ENCODE measurements around the gene SLN. TPM values are rescaled to one million over a fixed set of nuclear protein-coding genes. Genes with fewer than 3 reads are reported as not detected.

The SLN gene
- total and polyA plus RNA-seq, 9 of the 15 experiments (the other 6 are each of a cell fraction or from before 2014, with no cell fraction given) = not detected

- no peak for DNase-seq (ENCODE audit: extremely low read depth in 1 of 4, low spot score in 3 of 4)
- no peak for FAIRE-seq
- Histone ChIP-seq H3K9me3 (replicated peaks; ENCODE audit: control insufficient read depth, insufficient read depth, low read depth, low read length) (no peaks in the 10 kb centered on the region; the same call in 1 of the 2 replicates), H3K36me3 (ENCODE audit: control insufficient read depth, insufficient read depth, low read length) (no peaks in the 10 kb centered on the region), H3K27ac (ENCODE audit: extremely low read depth, low read depth, low read length) (no peak overlapping the region), H3K4me1 (replicated peaks in 1 of 2; ENCODE audit: control insufficient read depth in 2 of 2, insufficient read depth in 2 of 2, low read length in 2 of 2) (no peaks in the 10 kb centered on the region), H3K9ac (ENCODE audit: insufficient read depth in 1 of 2, low read depth in 2 of 2, low read length in 2 of 2) (no peak overlapping the region), H3K4me2 (ENCODE audit: insufficient read depth, low read length) (no peak overlapping the region), H3K79me2 (ENCODE audit: control insufficient read depth, insufficient read depth, low read length) (no peaks in the 10 kb centered on the region), H4K20me1 (replicated peaks; ENCODE audit: control insufficient read depth, insufficient read depth, low read length) (no peaks in the 10 kb centered on the region), H2AFZ (ENCODE audit: low read depth, low read length) (no peak overlapping the region), H3K27me3 (ENCODE audit: control insufficient read depth in 2 of 2, insufficient read depth in 2 of 2, low read length in 2 of 2) (peaks cover under 1 to 5% of the 10 kb centered on the region in 2 experiments; a peak in 1 of 5 replicates), H3K4me3 (no peak overlapping the region), H3K9me1 (ENCODE audit: control insufficient read depth, insufficient read depth, low read length) (no peaks in the 10 kb centered on the region)
- ChIA-PET CTCF (ENCODE audit: low intra/inter-chr PET ratio) (no interaction called here), POLR2A (interaction anchor here (0.8 kb wide), 1 partner anchor 10 kb away, joined by 3 read pairs; no protein-coding TSS in a partner anchor)
- in situ Hi-C loops (cut with MboI) (no loop called here), intact Hi-C loops (cut with micrococcal nuclease) (no loop called here)
- ATAC-seq = no peak
- 0% methylated on average over 2 of the region's 2 CpGs for WGBS (ENCODE audit: insufficient coverage, low coverage, missing lambda C conversion rate)
- BruUV-seq (replicated peaks) = no TSS peak
- TF ChIP-seq EHMT2 (IDR thresholded peaks at IDR 0.05) (no peak), ZNF561 (CRISPR knock-in tag; conservative IDR thresholded peaks at IDR 0.05) (no peak)
Measured at GRCh38 chr11:107720303-107720774, 8.5 kb upstream of the SLN start.

DNA sequence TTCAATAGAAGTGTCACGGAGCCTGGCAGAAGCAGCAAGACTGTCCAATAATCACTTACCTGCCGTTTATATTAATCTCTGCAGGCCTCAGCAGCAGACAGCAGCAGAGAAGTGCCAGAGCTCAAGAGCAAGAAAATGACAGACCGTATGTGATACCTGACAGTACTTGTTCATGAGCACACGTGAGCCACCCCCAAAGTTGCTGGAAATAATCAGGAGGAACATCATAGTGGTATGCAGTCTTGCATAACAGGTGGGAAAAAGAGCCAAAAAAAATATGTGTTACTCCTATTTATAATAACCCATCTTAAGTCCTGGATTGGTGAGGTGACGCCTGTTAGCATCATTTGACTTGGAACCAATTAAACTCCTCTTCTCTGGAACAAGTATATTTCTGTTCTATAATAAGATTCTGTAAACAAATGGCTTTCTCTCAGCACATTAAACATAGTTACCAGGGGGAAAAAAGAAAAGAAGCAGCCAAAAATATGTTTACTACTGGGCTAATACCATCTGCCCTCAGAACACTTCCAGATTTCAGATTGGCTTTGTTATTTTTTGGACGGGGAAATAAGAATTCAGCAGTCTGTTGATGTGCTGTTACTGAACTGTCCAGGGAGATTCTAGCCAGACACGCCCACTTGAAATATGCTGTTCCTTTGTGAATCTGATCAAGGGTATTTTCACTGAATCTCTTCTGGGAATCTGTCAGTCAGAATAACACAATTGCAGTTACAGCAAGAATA, 7.9 kb upstream of the SLN start:
- H3K4me2 ChIP-seq (ENCODE audit: insufficient read depth, low read length) = no peak overlapping the region
- no peaks in the 10 kb centered on the region; the same call in 1 of the 2 replicates for H3K9me3 ChIP-seq (replicated peaks; ENCODE audit: control insufficient read depth, insufficient read depth, low read depth, low read length)
- no peaks in the 10 kb centered on the region for H3K9me1 ChIP-seq (ENCODE audit: control insufficient read depth, insufficient read depth, low read length)
- intact Hi-C loops (cut with micrococcal nuclease) (no loop called here), in situ Hi-C loops (cut with MboI) (no loop called here)
- no peak for ATAC-seq
- BruUV-seq (replicated peaks) = no TSS peak
- no peak overlapping the region for H3K9ac ChIP-seq (ENCODE audit: insufficient read depth in 1 of 2, low read depth in 2 of 2, low read length in 2 of 2)
- no peak overlapping the region for H3K4me3 ChIP-seq
- TF ChIP-seq GATAD2B (IDR thresholded peaks at IDR 0.05; ENCODE audit: borderline replicate concordance) (no peak), KDM2B (CRISPR knock-in tag; IDR thresholded peaks at IDR 0.05) (no peak), SP1 (CRISPR knock-in tag; IDR thresholded peaks at IDR 0.05) (no peak), MEF2D (tag; conservative IDR thresholded peaks at IDR 0.05; ENCODE audit: low read depth) (no peak), RHOXF2B (CRISPR knock-in tag; conservative IDR thresholded peaks at IDR 0.05) (no peak), NELFE (IDR thresholded peaks at IDR 0.05; ENCODE audit: insufficient read depth, insufficient read length) (no peak), SMARCA4 (IDR thresholded peaks at IDR 0.05) (no peak), NCOA6 (IDR thresholded peaks at IDR 0.05) (no peak), HMGN3 (IDR thresholded peaks at IDR 0.05; ENCODE audit: borderline replicate concordance, extremely low read depth, insufficient read length, low read depth, low read length) (no peak), ZBTB1 (CRISPR knock-in tag; IDR thresholded peaks at IDR 0.05; ENCODE audit: borderline replicate concordance, low read depth) (no peak), RBM22 (IDR thresholded peaks at IDR 0.05; ENCODE audit: low read depth, low read length, poor library complexity, severe bottlenecking) (no peak), ZNF146 (CRISPR knock-in tag; IDR thresholded peaks at IDR 0.05; ENCODE audit: unreplicated experiment) (no peak), ZFP36 (IDR thresholded peaks at IDR 0.05; ENCODE audit: low read depth, low read length, partially characterized antibody) (no peak), TRIM24 (IDR thresholded peaks at IDR 0.05) (no peak)
- TF ChIP-seq, protein P1, sequence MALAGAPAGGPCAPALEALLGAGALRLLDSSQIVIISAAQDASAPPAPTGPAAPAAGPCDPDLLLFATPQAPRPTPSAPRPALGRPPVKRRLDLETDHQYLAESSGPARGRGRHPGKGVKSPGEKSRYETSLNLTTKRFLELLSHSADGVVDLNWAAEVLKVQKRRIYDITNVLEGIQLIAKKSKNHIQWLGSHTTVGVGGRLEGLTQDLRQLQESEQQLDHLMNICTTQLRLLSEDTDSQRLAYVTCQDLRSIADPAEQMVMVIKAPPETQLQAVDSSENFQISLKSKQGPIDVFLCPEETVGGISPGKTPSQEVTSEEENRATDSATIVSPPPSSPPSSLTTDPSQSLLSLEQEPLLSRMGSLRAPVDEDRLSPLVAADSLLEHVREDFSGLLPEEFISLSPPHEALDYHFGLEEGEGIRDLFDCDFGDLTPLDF (CRISPR knock-in tag; IDR thresholded peaks at IDR 0.05) = no peak
- H3K27ac ChIP-seq (ENCODE audit: extremely low read depth, low read depth, low read length) = no peak overlapping the region
- 1% methylated on average over 7 of the region's 7 CpGs for WGBS (ENCODE audit: insufficient coverage, low coverage, missing lambda C conversion rate)
- DNase-seq (ENCODE audit: extremely low read depth in 1 of 4, low spot score in 3 of 4) = no peak
- no peaks in the 10 kb centered on the region for H3K36me3 ChIP-seq (ENCODE audit: control insufficient read depth, insufficient read depth, low read length)
- no peaks in the 10 kb centered on the region for H3K79me2 ChIP-seq (ENCODE audit: control insufficient read depth, insufficient read depth, low read length)
- no peak overlapping the region for H2AFZ ChIP-seq (ENCODE audit: low read depth, low read length)
- peaks cover 4 to 9% of the 10 kb centered on the region in 2 experiments; a peak in 3 of 5 replicates for H3K27me3 ChIP-seq (ENCODE audit: control insufficient read depth in 2 of 2, insufficient read depth in 2 of 2, low read length in 2 of 2)
- H4K20me1 ChIP-seq (replicated peaks; ENCODE audit: control insufficient read depth, insufficient read depth, low read length) = no peaks in the 10 kb centered on the region
- CTCF ChIA-PET (ENCODE audit: low intra/inter-chr PET ratio) = no interaction called here
- FAIRE-seq = no peak
- H3K4me1 ChIP-seq (replicated peaks in 1 of 2; ENCODE audit: control insufficient read depth in 2 of 2, insufficient read depth in 2 of 2, low read length in 2 of 2) = no peaks in the 10 kb centered on the region
- POLR2A ChIA-PET = no interaction called here
